ENCODE data around the gene CPPED1. TPM values are rescaled to one million over a fixed set of nuclear protein-coding genes. Genes with fewer than 3 reads are reported as not detected.

CPPED1 gene
- total and polyA plus RNA-seq, 2 donors (not counting 1 experiment from before 2014, with no cell fraction given) = 7.4 to 19.8 TPM

DNA sequence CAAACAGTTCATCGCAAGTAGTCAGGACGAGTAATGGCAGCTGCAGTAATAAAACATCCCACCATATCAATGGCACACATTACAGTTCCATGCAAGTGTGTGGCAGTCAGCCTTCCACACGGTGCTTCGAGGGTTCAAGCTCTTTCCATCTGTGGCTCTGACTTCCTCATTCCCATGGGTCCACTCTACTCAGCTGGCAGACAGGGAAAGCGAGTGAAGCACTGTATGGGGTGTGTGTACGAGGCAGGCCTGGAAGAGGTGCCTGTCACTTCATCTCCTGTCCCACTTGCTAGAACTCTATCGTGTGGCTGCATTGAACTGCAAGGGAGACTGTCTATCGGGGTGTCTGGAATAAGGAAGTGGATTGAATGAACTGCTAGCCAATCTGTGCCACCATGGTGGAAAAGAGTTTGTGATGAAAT, 160.6 kb downstream of the CPPED1 start:
- H3K9me3 ChIP-seq (ENCODE audit: control insufficient read depth, insufficient read depth, low read depth, low read length) = no peaks in the 10 kb centered on the region
- no peaks in the 10 kb centered on the region for H3K36me3 ChIP-seq (ENCODE audit: control insufficient read depth, insufficient read depth, low read length)
- H3K4me2 ChIP-seq (ENCODE audit: extremely low read depth, insufficient read depth, low read length) = no peak overlapping the region
- H3K4me1 ChIP-seq (ENCODE audit: control insufficient read depth, extremely low read depth, insufficient read depth, low read length) = no peaks in the 10 kb centered on the region
- H3K27me3 ChIP-seq (ENCODE audit: control insufficient read depth, insufficient read depth, low read length) = no peaks in the 10 kb centered on the region
- no peak for TF ChIP-seq EZH2 (IDR thresholded peaks at IDR 0.05; ENCODE audit: low read length, missing control alignments)
- TF ChIP-seq, protein P1, sequence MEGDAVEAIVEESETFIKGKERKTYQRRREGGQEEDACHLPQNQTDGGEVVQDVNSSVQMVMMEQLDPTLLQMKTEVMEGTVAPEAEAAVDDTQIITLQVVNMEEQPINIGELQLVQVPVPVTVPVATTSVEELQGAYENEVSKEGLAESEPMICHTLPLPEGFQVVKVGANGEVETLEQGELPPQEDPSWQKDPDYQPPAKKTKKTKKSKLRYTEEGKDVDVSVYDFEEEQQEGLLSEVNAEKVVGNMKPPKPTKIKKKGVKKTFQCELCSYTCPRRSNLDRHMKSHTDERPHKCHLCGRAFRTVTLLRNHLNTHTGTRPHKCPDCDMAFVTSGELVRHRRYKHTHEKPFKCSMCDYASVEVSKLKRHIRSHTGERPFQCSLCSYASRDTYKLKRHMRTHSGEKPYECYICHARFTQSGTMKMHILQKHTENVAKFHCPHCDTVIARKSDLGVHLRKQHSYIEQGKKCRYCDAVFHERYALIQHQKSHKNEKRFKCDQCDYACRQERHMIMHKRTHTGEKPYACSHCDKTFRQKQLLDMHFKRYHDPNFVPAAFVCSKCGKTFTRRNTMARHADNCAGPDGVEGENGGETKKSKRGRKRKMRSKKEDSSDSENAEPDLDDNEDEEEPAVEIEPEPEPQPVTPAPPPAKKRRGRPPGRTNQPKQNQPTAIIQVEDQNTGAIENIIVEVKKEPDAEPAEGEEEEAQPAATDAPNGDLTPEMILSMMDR (conservative IDR thresholded peaks at IDR 0.05 in 1 of 2, IDR thresholded peaks at IDR 0.05 in 1 of 2; ENCODE audit: low read depth in 1 of 2, low read length in 2 of 2) = no peak
- H3K9ac ChIP-seq (ENCODE audit: insufficient read depth, low read length) = no peak overlapping the region
- H4K20me1 ChIP-seq (ENCODE audit: control insufficient read depth, extremely low read depth, insufficient read depth, low read length) = no peaks in the 10 kb centered on the region
- H3K4me3 ChIP-seq (replicated peaks in 1 of 4; ENCODE audit: control extremely low read depth in 1 of 4, insufficient read depth in 1 of 4, low read depth in 3 of 4, low read length in 4 of 4) = no peak overlapping the region
- no peak overlapping the region for H2AFZ ChIP-seq (ENCODE audit: low read length)
- DNase-seq (ENCODE audit: low read depth in 2 of 2) = no peak
- no peak overlapping the region for H3K27ac ChIP-seq (ENCODE audit: insufficient read depth, low read length)
- no peaks in the 10 kb centered on the region for H3K79me2 ChIP-seq (ENCODE audit: control insufficient read depth, insufficient read depth, low read length)

DNA sequence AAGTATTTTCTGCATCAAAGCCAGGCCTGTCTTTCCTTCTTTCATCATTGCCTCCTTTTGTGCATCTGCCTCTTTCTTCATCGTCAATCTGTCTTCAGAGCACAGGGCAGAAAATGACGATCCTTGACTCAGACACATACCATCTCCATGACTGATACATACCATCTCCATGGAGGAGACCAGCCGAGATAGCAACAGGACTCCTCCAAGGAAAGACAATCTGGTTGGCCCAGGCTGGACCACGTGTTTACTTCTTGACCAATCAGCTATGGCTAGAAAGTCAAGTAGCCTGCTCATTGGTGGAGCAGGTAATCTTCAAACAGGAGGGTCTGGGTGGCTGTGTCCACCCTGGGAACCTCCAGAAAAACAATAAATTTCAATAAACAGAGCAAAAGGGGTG, 164.6 kb downstream of the CPPED1 start:
- no peaks in the 10 kb centered on the region for H3K4me1 ChIP-seq (ENCODE audit: control insufficient read depth, extremely low read depth, insufficient read depth, low read length)
- H3K36me3 ChIP-seq (ENCODE audit: control insufficient read depth, insufficient read depth, low read length) = no peaks in the 10 kb centered on the region
- no peak overlapping the region for H3K4me2 ChIP-seq (ENCODE audit: extremely low read depth, insufficient read depth, low read length)
- peak in 1 of 2 donors; percentile 54 for DNase-seq (ENCODE audit: low read depth in 2 of 2)
- H4K20me1 ChIP-seq (ENCODE audit: control insufficient read depth, extremely low read depth, insufficient read depth, low read length) = no peaks in the 10 kb centered on the region
- H3K4me3 ChIP-seq (replicated peaks in 1 of 4; ENCODE audit: control extremely low read depth in 1 of 4, insufficient read depth in 1 of 4, low read depth in 3 of 4, low read length in 4 of 4) = no peak overlapping the region
- H2AFZ ChIP-seq (ENCODE audit: low read length) = no peak overlapping the region
- no peak for TF ChIP-seq EZH2 (IDR thresholded peaks at IDR 0.05; ENCODE audit: low read length, missing control alignments)
- TF ChIP-seq, protein P1 (conservative IDR thresholded peaks at IDR 0.05 in 1 of 2, IDR thresholded peaks at IDR 0.05 in 1 of 2; ENCODE audit: low read depth in 1 of 2, low read length in 2 of 2) = no peak
- no peaks in the 10 kb centered on the region for H3K27me3 ChIP-seq (ENCODE audit: control insufficient read depth, insufficient read depth, low read length)
- no peaks in the 10 kb centered on the region for H3K79me2 ChIP-seq (ENCODE audit: control insufficient read depth, insufficient read depth, low read length)
- no peak overlapping the region for H3K9ac ChIP-seq (ENCODE audit: insufficient read depth, low read length)
- no peak overlapping the region for H3K27ac ChIP-seq (ENCODE audit: insufficient read depth, low read length)
- H3K9me3 ChIP-seq (ENCODE audit: control insufficient read depth, insufficient read depth, low read depth, low read length) = no peaks in the 10 kb centered on the region

DNA sequence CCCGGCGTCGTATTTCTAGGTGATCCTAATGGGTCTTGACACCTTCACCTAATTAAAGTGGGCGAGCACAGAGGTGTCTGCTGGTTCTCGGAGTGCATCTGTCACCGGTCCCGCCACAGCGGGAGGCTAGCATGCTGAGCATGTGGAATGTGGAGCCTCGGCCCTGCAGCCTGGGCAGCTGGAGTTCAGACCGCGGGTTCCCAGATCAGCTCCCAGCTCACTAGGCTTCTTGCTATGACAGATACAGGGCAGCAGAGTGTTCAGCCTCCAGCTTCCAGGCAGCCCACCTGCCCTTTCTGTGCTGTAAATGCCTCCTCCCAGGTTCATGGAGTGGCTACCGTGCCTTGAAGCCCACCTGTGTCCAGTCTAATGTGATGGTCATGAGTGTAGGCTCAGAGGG, 166.7 kb downstream of the CPPED1 start:
- Histone ChIP-seq H3K27me3 (ENCODE audit: control insufficient read depth, insufficient read depth, low read length) (no peaks in the 10 kb centered on the region), H3K79me2 (ENCODE audit: control insufficient read depth, insufficient read depth, low read length) (no peaks in the 10 kb centered on the region), H3K9me3 (ENCODE audit: control insufficient read depth, insufficient read depth, low read depth, low read length) (no peaks in the 10 kb centered on the region), H2AFZ (ENCODE audit: low read length) (no peak overlapping the region), H3K27ac (ENCODE audit: insufficient read depth, low read length) (no peak overlapping the region), H3K4me2 (ENCODE audit: extremely low read depth, insufficient read depth, low read length) (no peak overlapping the region), H3K4me1 (ENCODE audit: control insufficient read depth, extremely low read depth, insufficient read depth, low read length) (no peaks in the 10 kb centered on the region), H4K20me1 (ENCODE audit: control insufficient read depth, extremely low read depth, insufficient read depth, low read length) (no peaks in the 10 kb centered on the region), H3K36me3 (ENCODE audit: control insufficient read depth, insufficient read depth, low read length) (no peaks in the 10 kb centered on the region), H3K9ac (ENCODE audit: insufficient read depth, low read length) (no peak overlapping the region), H3K4me3 (replicated peaks in 1 of 4; ENCODE audit: control extremely low read depth in 1 of 4, insufficient read depth in 1 of 4, low read depth in 3 of 4, low read length in 4 of 4) (no peak overlapping the region)
- TF ChIP-seq, protein P1 (conservative IDR thresholded peaks at IDR 0.05 in 1 of 2, IDR thresholded peaks at IDR 0.05 in 1 of 2; ENCODE audit: low read depth in 1 of 2, low read length in 2 of 2) = no peak
- no peak for TF ChIP-seq EZH2 (IDR thresholded peaks at IDR 0.05; ENCODE audit: low read length, missing control alignments)
- no peak for DNase-seq (ENCODE audit: low read depth in 2 of 2)

Measured in fibroblast of lung (primary cell).